Stimulated activated CD4-positive, alpha-beta T cell treated with anti-CD3 and anti-CD28 coated beads, TNF-alpha, amount 100 ng/mL, for 48 hours (primary cell): ENCODE results near the gene NXPH2.
"Not testable (repeated sequence)": the region's sequence is repeated elsewhere in the genome, so short reads cannot be mapped to it uniquely, and the experiment has no call there.

ENCODE experiments used
- DNase-seq, 3 donors: peaks; one replicate each; pipeline ENCODE4 v3.0.0-alpha.2; 2020; ENCODE audit warnings: low read depth in 3 of 3

NXPH2 gene

DNA sequence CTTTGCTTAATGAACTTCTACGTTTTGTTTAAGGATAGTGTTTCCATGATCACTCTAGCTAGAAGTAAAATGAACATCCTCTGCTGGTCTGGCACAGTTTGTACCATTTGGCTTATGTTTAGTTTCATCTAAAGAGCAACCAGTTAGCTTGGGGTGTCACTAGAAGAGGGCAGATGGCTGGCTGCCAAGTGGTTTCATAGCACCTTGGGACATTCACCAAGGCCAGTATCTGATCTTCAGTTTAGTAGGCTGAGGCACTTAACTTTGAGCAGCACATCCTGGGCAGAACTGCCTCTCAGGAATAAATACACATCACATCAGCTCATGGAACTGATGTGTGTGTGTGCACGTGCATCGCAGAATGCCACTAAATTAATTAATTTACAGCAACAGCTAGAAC, 68.4 kb downstream of the NXPH2 start:
- DNase-seq, result no peak

DNA sequence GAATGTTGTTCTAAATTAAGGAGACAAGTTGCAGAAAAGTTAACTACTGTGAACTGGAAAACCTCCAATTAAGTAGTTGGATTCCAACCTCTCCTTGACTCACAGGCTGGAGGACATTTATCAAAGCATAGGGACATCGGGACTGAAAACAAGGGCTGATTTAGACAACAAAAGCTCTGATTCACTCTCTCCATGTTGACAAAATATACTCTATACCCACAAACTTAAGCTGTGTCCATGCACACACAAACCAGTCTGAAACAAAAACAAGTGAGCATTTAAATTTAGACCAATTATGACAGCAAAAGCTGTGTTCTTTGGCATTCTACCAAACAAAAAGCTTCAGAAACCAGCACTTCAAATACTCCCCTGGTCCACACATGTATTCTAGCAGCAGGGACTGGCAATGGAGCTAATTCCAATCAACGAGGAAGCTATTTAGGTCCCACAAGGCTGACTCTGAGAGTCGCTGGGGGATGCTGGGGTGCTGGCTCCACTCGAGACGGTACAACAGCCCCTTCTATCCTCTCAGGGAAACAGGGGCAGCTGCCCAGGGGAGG, 71.4 kb downstream of the NXPH2 start:
- DNase-seq, result no peak

DNA sequence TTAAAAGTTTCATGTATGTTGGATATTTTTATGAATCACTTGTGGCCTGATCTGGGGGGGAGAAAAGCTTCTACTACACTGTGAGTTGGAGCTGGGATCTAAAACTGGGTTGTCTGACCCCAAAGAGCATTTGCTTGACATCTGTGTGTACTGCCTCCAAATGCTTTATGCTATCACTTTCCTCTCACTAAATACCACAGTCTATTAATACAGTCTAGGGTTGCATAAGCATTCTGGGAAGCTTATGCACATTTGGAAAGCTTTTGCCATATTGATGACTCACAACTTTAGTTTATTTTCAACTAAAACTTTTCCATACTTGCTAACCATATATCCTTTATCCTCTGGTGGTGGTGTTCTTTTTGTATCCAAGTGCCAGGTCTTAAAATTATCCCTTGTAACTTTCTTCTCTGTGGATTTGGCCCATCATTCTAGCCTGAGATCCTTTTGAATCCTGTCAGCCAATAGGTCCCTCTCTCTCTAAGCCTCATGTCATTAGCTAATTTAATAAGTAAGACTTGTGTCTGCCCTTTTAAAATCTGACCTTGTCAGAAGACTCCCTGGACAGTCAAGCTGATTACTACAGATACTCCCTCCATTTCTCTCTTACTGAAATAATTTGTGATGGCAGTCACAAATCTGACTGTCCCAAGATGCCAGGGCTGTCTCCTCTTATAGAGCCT, 72.7 kb downstream of the NXPH2 start:
- no peak for DNase-seq

DNA sequence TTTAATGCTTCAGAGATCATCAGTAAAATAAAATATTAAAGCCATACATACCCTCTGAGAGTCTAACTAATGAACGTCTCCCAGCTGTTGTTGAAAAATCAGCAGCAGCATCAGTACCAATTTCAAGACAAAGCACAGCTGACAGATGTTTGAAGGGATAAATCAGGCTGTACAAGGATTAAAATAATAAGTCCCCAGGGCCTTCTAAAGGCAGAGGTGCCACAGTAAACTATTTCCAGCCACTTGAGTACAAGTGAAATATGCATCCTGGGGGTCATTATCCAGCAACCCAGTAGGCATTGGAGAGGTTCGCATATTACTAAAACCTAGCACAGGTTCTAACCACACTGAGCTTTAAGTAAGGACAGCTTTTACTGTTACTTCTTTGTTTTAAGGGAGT, 76.9 kb downstream of the NXPH2 start:
- no peak for DNase-seq

DNA sequence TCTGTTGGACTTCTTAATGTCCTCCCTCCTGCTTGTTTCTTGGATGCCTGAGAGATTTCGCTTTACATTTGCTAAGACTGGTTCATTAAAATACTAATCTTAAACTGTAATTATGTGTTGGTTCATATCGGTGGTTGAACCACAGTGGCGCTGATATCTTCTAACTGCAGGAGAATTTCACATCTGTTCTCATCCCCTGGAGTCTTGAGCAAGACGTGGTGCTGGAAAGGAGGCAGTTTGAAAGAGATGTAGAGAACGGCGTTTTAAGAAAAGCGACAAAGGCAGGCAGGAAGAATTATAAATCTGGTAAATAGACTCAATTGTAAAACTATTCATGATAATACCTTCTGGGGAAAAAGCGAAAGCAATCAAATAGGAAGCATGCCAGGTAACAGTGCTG, 79.5 kb downstream of the NXPH2 start:
- DNase-seq, result no peak

DNA sequence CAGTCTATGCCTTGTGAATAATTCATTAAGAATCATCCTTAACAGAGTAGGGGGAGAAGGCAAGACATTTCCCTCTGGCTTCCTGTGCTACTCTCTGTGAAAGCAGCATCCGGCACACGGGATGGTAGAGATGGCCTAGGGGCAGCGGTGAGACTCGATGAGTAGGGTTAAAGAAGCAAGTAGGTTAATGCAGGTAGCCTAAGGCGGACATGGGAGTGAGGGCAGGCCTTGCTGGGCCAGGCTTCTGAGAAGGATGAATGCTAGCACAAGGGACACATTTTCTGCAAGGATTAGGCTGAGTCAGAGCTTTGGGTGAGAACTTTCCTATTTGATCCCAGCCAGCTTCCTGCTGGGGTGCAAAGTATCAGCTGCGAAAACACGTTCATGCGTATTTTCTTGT, 80.8 kb downstream of the NXPH2 start:
- DNase-seq, result no peak

DNA sequence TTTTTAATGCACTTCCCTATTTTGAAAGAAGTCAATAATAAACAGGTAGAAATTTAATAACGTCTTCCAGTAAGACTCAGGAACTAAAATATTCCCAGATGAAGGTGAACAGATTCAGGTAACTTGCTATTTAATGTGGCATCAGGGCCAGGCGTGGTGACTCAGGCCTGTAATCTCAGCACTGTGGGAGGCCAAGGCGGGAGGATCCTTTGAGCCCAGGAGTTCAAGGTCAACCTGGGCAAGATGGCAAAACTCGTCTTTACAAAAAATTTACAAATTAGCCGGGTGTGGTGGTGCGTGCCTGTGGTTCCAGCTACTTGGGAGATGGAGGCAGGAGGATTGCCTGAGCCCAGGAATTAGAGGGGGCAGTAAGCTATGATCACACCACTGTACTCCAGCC, 81.8 kb downstream of the NXPH2 start:
- no peak for DNase-seq

DNA sequence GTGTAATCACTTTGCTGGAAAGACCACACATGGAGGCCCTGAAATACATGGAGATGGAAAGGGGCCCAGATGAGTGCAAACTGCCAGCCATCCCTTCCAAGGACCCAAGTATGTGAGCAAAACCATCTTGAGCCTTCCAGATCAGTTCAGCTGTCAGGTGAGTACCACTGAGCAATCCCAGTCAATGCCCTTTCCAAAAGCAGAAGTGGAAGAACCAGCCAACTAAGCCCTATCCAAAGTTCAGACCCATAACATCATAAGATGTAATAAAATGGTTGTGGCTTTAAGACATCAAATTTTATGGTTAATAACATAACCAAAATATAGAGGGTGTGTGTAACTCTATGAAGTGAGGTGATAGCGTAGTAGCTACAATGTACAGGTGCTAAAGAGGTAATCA, 88.5 kb downstream of the NXPH2 start:
- DNase-seq, result no peak

DNA sequence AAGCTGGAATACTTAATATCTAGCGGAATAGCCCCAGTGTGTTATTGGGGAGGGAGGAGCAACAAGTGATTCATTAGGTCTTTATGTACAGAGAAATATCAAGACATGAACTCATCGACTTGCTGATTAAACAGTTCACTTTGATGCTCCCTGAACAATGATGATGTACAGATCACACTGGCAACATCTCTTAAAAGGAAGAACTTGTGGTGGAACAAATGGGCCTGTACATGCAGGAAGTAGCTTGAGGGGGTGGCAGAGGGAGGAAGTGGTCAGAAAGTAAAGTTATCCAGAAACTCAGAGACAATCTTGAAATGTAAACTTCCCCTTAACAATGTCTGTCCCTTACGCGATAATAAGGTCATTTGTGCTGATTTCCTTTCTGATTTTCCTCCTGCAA, 90.5 kb downstream of the NXPH2 start:
- DNase-seq, result peak in 1 of 3 donors; percentile 2

DNA sequence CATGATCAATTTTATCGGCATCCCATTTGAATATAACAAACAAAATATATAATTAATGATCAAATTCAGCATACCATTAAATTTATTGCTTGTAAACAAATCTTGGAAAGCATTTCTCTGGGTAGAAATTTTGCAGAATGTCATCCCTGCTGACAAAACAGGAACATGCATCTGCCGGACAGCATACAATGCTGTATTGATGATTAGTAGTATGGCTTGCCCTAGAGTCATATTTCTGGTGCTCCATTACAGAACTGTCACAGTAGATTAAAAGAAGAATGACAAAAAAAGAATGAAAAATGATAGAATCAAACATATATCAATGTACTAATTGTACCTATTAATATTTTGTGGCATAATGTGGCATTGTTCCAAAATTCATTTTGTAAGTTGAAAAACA, 98.0 kb downstream of the NXPH2 start:
- DNase-seq, result no peak

DNA sequence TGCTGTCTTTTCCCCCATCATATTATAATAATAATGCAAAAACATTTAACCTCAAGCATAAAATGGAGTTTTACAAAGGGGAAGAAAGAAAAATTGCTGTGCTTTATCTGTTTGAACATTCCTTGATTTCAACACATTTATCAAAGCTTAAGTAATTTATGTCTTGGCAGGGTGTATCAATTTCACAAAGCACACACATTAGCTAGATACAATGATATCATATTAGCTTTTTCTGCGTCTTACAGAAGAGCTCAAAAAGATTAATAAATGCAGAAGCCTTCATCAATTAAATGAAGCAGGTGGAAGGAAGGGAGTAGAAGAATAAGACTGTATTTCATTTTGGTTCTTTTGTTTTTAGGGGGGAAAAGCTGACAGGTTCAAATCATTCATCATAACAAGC, 103.0 kb downstream of the NXPH2 start:
- DNase-seq, result no peak

DNA sequence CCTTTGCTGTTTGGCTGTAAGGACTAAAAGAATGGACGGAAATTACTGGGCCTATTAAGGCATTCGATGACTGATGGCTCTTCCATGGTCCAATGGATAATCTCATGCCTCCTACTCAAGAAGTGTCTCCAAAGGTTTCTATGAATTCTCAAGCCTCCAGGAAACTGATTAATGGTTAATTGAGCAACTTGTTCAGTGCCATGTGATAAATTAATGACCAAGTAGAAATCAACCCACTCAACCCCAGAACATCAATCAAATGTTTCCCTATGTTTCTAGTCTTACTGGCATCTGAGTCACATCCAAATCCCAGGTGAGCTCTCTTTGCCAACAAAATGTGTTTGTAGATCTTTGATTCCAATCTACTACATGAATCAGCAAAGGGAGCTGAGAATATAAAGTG, 103.6 kb downstream of the NXPH2 start:
- no peak for DNase-seq

DNA sequence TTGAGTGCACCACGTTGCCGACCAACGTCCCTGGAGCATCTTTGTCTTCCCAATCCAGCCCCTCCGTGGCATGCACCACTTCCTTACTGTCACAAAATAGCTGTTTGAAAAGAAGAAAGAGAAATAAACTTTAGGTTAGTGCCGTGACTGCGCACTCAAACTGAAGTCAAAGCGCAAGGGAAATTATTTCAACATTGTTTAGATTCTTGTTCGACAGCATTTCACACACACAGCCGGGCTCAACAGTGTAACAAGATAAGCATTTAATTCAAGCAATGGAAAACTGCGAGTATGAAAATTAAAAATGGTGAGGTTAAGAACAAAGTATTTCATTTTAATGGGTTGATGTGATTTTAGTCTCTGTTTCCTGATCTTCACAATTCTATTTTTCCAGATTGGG, 108.6 kb downstream of the NXPH2 start:
- DNase-seq, result no peak

DNA sequence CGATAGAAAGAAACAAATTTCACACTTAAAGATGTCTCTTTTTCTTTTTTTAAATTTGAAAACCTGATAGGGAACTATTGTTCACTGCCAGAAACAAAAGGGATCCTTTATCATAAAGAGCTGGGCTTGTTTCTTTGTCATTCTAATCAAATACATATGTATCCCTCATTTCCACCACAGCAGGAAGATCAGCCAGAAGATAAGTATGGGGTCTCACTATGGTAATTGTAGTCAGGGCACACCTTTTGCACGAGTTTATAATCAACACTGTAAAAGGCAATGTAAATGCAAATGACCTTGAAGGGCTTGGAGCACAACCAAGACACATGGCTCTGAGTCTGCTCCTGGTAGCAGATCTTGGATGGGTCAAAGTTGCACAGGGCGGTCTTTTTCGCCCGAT, 109.5 kb downstream of the NXPH2 start:
- no peak for DNase-seq

DNA sequence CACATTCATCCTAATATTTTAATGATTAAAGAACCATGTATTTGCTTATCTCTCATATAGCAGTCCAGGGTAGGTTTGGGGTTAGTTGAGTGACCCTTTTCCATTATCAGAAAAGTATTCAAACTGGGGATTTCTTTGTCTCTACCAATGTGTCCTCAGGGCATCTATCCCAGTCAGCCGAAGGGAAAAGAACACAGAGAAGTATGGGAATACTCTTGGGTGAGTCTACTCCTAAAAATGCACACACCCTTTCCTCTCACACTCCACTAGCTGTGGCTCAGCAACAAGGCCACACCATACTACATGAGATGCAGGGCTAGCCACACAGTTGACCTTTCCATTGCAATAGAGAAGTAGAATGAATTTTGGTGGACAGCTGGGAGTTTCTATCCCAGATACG, 114.3 kb downstream of the NXPH2 start:
- no peak for DNase-seq

DNA sequence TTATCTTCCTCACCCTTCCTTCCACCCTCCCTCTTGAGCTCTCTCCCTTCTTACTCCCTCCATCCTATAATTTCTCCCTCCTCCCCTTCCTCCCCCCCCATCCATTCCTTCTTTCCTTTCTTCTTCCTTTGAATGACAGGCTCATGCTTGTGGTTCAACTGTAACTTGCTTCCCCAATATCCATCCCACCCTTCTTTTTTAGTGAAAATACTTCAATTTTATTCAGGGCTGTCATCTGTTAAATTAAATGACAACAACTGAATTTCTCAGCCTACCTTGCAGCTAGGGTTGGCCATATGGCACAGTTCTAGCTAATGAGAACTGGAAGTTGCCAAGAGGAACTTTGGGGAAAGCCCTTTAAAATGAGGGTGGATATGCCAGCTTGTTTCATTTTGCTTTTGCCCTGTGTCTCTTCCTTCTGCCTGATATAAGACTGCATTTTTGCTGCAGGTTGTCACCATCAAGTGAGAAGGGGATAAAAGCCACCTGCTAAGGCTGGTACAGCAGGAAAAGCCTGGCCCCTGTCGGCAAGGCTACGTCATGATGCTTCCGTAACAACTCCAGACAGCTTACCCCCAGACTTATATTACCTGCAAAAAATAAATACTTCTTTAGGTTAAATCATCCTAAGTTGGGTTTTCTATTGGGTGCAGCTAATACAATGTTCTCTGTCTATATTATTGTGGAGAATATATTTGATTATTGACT, 121.8 kb downstream of the NXPH2 start:
- DNase-seq, result no peak

DNA sequence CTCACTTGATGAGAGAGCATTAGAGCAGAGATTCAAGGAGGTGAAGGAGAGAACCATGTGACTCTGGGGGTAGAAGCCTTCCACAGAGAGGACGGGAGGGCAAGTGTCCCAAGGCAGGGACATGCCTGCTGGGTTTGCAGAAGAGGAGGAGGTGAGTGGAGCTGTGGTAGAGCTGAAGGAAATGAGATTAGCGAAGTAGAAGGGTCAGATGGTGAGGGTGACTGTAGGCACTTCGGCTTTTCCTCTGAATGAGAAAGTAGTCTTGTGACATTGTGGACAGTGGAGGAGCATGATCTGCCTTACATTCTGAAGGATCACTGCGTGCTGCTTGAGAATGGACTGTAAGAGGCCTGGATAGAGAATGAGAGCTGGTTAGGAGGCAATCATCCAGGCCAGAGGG, 126.0 kb downstream of the NXPH2 start:
- no peak for DNase-seq

DNA sequence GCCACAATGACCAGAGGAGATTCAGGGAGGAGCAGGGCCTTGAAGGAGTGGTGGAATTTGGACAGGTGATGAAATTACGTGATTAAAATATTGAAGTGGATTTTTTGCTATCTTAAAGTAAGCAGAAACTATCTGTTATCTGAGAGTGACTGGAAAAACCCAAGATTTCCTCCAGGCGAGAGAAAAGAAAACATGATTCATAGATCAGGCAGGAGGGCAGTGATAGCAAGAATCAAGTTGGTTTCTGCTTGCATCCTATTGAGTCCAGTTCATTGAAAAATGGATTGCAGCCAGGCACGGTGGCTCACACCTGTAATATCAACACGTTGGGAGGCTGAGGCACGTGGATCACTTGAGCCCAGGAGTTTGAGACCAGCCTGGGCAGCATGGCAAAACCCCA, 127.8 kb downstream of the NXPH2 start:
- no peak for DNase-seq

DNA sequence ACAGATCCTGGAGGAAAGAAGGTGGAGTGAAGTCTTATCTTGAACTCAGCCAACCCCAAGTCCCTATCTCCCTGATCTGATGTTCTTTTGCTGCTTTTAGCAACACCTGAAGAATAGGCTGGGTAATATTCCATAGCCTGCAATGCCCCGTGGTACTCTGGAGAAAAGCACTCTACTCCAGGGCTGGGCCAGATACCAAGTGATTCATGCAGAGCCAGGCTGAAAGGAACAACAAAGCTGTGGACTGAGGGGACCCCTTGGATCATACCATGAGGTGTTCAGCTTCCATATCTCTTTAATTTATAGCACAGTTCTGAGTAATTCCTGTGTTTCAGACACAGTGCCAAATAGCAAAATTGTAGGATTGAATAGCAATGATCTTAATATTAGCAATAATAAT, 130.6 kb downstream of the NXPH2 start:
- DNase-seq, result no peak

DNA sequence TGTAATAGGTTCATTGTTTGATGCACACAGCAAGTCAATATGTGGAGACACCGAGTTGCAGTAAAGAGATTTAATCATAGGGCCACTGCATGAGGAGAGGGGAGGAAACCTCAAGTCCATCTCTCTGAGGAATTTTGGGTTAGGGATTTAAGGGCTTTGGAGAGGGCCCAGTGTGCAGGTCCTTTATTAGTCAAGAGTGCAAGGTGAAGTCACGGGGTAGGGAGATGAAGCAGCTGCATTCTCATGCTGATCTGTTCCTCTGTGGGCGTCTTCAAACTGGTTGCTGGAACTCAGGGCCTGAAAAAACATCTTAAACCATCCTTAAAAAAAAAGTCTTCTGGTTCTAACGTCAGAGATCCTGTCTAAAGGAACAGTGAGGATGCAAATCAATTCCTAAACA, 131.6 kb downstream of the NXPH2 start:
- DNase-seq, result no peak

DNA sequence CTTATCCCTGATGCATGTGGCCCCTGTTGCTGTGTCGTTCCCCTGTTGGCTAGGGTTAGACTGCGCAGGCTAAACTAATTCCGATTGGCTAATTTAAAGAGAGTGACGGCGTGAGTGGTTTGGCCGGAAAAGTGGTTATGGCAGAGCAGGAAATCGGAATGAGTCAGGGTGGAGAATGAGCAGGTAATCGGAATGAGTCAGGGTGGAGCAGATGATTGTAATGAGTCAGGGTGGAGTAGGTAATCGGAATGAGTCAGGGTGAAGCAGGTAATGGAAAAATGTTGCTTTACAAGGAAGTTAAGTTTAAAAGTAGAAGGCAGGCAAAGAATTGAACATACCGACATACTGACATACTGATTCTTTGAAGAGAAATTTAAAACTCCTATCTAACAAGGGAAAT, 135.4 kb downstream of the NXPH2 start:
- not testable (repeated sequence) for DNase-seq

DNA sequence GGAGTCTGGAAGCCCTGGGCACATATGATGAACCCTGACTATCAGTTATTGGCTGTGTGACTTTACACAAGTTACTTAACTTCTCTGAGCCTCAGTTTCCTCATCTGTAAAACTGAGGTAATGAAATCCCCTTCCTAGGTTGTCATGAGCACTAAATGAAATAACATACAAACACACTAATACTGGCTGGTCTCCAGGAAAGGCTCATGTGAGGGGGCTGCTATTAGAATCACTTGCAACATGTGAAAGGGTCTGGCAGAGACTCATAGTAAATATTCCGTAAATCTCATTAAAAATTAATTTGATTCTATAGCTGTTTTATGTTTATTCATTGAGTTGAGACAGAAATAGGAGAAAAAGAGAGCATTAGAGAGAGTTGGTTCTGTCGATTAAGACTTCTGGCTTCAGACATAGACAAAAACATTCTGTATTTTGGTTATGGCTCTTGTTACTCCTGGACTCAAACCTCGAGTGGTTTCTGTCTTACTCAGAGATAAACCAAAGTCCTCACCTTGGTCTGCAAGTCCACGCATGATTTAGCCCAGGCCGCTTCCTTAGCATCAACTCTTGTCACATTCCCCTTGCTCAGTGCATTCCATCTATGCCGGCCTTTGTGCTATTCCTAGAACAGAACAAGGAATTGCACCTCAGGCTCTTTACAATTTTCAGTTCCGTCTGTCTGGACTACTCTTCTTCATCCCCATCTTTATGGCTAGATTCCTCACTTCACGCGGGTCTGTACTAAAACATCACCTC, 139.1 kb downstream of the NXPH2 start:
- DNase-seq, result no peak

DNA sequence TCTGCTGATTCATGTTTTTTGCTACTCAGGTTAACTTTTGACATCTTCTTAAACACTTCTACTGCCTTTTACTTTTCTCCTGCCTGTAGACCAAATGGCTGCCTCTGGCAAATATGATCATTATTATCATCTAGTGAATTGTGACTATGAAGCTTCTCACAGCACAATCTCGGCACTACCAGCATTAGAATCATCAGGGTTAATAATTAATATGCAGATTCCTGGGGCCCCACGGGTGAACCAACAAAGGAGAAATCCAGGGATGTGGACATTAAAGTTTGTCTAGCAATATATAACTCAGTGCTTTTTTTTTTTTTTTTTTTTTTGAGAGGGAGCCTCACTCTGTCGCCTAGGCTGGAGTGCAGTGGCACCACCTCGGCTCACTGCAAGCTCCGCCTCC, 142.5 kb downstream of the NXPH2 start:
- no peak for DNase-seq
